Esophagus squamous epithelium (tissue), 5 donors: Measurements from ENCODE around the gene HLA-DPB1. TPM values are rescaled to one million over a fixed set of nuclear protein-coding genes. Genes with fewer than 3 reads are reported as not detected.
A peak's percentile ranks its signal among the peaks of the same experiment; 100 is the strongest.

Source experiments
- DNase-seq: peaks from one replicate; lab custom pipeline; 2025; lab: John Stamatoyannopoulos, UW
- H3K27ac ChIP-seq, 4 donors: fragments of 200-600 bp; sonication (generic); one replicate each; pipeline ENCODE4 v1.5.1; 2016 to 2019; ENCODE audit warnings: mild to moderate bottlenecking in 1 of 4
- H3K27me3 ChIP-seq, 4 donors: fragments of 200-600 bp; sonication (generic); 1 replicate in 3 of 4; 2 replicates in 1 of 4; pipeline versions ENCODE4 v1.5.1 to v1.6.0; 2017 to 2021; ENCODE audit warnings: antibody characterized with exemption in 1 of 4
- H3K36me3 ChIP-seq, 3 donors: fragments of 200-600 bp; sonication (generic); one replicate each; pipeline ENCODE4 v1.5.1; 2016 to 2019
- H3K4me1 ChIP-seq, 3 donors: fragments of 200-600 bp; sonication (generic); one replicate each; pipeline ENCODE4 v1.5.1; 2017 to 2019
- H3K4me3 ChIP-seq, 4 donors: fragments of 200-600 bp; sonication (generic); 1 replicate in 3 of 4; 2 replicates in 1 of 4; pipeline ENCODE4 v1.5.1; 2016 to 2019; ENCODE audit warnings: mild to moderate bottlenecking in 2 of 4, moderate library complexity in 1 of 4
- H3K9me3 ChIP-seq, 3 donors: fragments of 200-600 bp; sonication (generic); one replicate each; pipeline ENCODE4 v1.5.1; 2016 to 2019
- POLR2A ChIP-seq, 4 donors: fragments of 450-650 bp; IDR thresholded peaks; one replicate each; pipeline ENCODE4 v1.6.1; 2017; ENCODE audit warnings: antibody characterized with exemption in 4 of 4, mild to moderate bottlenecking in 4 of 4, moderate library complexity in 3 of 4
- WGBS, 2 donors: methylation state at CpG; one replicate each; pipeline ENCODE4 v1.1.5; 2018; 5-methylcytosine and 5-hydroxymethylcytosine counted together
- intact Hi-C: fragments of 100-400 bp; cut with DNase I; formaldehyde crosslinking; loops from one replicate; pipeline ENCODE4 v1.15.0; 2022
- total RNA-seq, 4 donors: library from RNA; depleted of rRNA; stranded (reverse); fragments of >200 nt; gene quantifications; one replicate each; pipeline ENCODE4 v1.1.0, GENCODE V29; 2016
- TF ChIP-seq, protein P1 (sequence below), 6 experiments: fragments of 450-650 bp in 4 of 6; fragments of 200-600 bp in 2 of 6; sonication (generic) in 2 of 6; IDR thresholded peaks; one replicate each; pipeline ENCODE4 v1.5.1; 2016 to 2019; ENCODE audit warnings: antibody characterized with exemption in 6 of 6, mild to moderate bottlenecking in 4 of 6, moderate library complexity in 4 of 6
- donor health status: DM: yes; HTN: yes; CAD: no.

HLA-DPB1 gene
- total RNA-seq, 4 donors from 2014 or later = 3.2 to 96.9 (median 45.3) TPM

DNA sequence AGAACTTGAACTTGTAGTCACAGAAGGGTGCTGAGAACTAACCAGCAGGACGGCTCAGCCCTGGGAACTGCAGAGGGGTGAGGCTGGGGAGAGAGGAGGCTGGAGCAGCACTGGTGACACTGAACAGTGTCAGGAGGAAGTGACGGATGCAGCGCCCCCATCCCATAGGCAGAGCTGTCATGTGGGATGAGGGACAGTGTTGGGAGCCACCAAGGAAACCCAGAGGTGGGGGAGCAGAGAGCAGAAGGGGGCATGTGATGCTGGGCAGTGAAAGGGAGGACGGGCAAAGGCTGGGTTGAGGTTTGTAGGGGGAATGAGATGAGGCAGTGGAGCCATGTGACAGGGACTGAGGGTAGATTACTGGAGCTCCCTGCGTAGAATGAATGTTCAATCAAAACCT lies 2.1 kb downstream of the HLA-DPB1 start:
- peak overlapping the region in 2 of 4 donors; percentile 8 to 21 for H3K4me3 ChIP-seq
- H3K27me3 ChIP-seq = no peaks in the 10 kb centered on the region
- H3K9me3 ChIP-seq = no peaks in the 10 kb centered on the region
- intact Hi-C loops = no loop called here
- DNase-seq = no peak
- no peak for TF ChIP-seq POLR2A (IDR thresholded peaks at IDR 0.05)
- TF ChIP-seq, protein P1, sequence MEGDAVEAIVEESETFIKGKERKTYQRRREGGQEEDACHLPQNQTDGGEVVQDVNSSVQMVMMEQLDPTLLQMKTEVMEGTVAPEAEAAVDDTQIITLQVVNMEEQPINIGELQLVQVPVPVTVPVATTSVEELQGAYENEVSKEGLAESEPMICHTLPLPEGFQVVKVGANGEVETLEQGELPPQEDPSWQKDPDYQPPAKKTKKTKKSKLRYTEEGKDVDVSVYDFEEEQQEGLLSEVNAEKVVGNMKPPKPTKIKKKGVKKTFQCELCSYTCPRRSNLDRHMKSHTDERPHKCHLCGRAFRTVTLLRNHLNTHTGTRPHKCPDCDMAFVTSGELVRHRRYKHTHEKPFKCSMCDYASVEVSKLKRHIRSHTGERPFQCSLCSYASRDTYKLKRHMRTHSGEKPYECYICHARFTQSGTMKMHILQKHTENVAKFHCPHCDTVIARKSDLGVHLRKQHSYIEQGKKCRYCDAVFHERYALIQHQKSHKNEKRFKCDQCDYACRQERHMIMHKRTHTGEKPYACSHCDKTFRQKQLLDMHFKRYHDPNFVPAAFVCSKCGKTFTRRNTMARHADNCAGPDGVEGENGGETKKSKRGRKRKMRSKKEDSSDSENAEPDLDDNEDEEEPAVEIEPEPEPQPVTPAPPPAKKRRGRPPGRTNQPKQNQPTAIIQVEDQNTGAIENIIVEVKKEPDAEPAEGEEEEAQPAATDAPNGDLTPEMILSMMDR (IDR thresholded peaks at IDR 0.05) = no peak
- H3K4me1 ChIP-seq = peaks cover 11 to 33% (median 12%) of the 10 kb centered on the region in 3 donors
- 82 to 85% methylated on average over 4 to 5 of the region's 5 CpGs for WGBS, 2 donors
- peak overlapping the region in 1 of 4 donors; percentile 22 for H3K27ac ChIP-seq
- no peaks in the 10 kb centered on the region for H3K36me3 ChIP-seq

DNA sequence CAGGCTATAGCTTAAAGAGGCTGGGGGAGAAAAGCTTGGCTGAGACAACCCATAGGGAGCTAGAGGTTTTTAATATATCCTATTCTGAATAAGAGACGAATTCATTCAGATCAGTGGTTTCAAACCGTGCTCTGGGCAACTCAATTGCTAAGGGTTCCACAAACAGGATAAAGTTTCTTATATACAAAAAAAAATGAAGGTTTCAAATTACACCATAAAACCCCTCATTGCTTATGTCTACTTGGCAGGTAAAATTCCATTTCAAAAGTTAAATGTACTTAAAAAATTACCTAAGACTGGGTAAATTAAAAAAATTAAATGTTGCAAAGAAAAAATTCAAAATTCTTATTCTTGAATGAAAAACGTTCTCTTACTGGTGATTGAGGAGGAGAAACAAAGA lies 2.7 kb downstream of the HLA-DPB1 start:
- WGBS, 2 donors = 62 to 69% methylated on average over 3 of the region's 3 CpGs
- no peaks in the 10 kb centered on the region for H3K36me3 ChIP-seq
- no peak overlapping the region for H3K4me3 ChIP-seq
- TF ChIP-seq, protein P1 (IDR thresholded peaks at IDR 0.05) = no peak
- no peak for TF ChIP-seq POLR2A (IDR thresholded peaks at IDR 0.05)
- intact Hi-C loops = no loop called here
- peak overlapping the region in 1 of 4 donors; percentile 22 for H3K27ac ChIP-seq
- DNase-seq = no peak
- no peaks in the 10 kb centered on the region for H3K27me3 ChIP-seq
- peaks cover 11 to 34% (median 12%) of the 10 kb centered on the region in 3 donors for H3K4me1 ChIP-seq
- H3K9me3 ChIP-seq = no peaks in the 10 kb centered on the region

DNA sequence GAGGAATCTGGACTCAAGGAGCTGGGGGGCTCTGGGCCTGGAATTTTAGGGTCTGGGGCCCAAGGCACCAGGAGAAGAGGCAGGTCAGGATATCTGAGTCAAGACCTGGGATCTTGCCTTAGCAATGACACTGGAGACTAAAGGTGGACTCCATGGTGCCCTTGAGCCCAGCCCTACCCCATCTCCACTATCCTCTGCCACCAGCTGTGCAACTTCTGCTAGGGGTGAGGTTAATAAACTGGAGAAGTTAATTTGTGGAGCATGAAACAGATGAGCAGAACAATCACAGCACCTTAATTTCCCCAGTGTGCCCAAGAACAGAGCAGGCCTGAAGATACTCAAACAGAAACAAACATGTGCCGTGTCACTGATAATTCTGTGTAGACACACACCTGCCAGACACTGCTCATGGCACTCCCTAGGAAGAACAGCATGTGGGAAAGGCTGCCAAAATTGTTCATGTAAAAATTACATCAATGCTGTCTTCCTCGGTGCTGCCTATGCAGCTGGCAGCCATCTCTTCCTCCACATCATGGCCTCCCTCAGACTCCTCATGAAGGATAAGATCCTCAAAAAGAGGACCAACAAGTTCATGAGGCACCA lies 3.2 kb downstream of the HLA-DPB1 start:
- 51 to 64% methylated on average over 2 of the region's 2 CpGs for WGBS, 2 donors
- Histone ChIP-seq H3K4me1 (peaks cover 11 to 34% (median 12%) of the 10 kb centered on the region in 3 donors), H3K27me3 (no peaks in the 10 kb centered on the region), H3K4me3 (no peak overlapping the region), H3K27ac (peak overlapping the region in 1 of 4 donors; percentile 30), H3K9me3 (no peaks in the 10 kb centered on the region), H3K36me3 (peaks cover 0 to 4% (median 0%) of the 10 kb centered on the region in 3 donors)
- no peak for TF ChIP-seq POLR2A (IDR thresholded peaks at IDR 0.05)
- TF ChIP-seq, protein P1 (IDR thresholded peaks at IDR 0.05) = no peak
- intact Hi-C loops = no loop called here
- no peak for DNase-seq

- H3K4me3 ChIP-seq = no peak overlapping the region
- H3K36me3 ChIP-seq = peaks cover 0 to 10% (median 0%) of the 10 kb centered on the region in 3 donors
- peak overlapping the region in 2 of 4 donors; percentile 30 to 86 for H3K27ac ChIP-seq
- no peaks in the 10 kb centered on the region for H3K27me3 ChIP-seq
- H3K4me1 ChIP-seq = peaks cover 11 to 34% (median 12%) of the 10 kb centered on the region in 3 donors
- H3K9me3 ChIP-seq = no peaks in the 10 kb centered on the region
- TF ChIP-seq, protein P1 (IDR thresholded peaks at IDR 0.05) = no peak
- no peak for TF ChIP-seq POLR2A (IDR thresholded peaks at IDR 0.05)
- intact Hi-C loops = no loop called here
- DNase-seq = no peak
- 56 to 58% methylated on average over 4 of the region's 4 CpGs for WGBS, 2 donors
Measured at GRCh38 chr6:33079580-33079979, 3.8 kb downstream of the HLA-DPB1 start.
